Activated B cell treated with CpG ODN at 0.5 μM for 24 hours (primary cell): Measurements from ENCODE around the gene CCDC70. TPM values are rescaled to one million over a fixed set of nuclear protein-coding genes. Genes with fewer than 3 reads are reported as not detected.
"Not testable (repeated sequence)": the region's sequence is repeated elsewhere in the genome, so short reads cannot be mapped to it uniquely, and the experiment has no call there.

ENCODE experiments used
- ATAC-seq: fragments of 200-7000 bp; cut with Tn5 transposase; one replicate; pipeline ENCODE4 v1.10.0; 2021; ENCODE audit warnings: low read depth, mild to moderate bottlenecking, moderate library complexity
- CTCF ChIA-PET: fragments of 350-600 bp; sonication (Branson Sonifier 250); formaldehyde crosslinking; loops from one replicate; lab custom pipeline; 2021; ENCODE audit warnings: antibody characterized with exemption; lab: Charles Lee
- POLR2A ChIA-PET: fragments of 350-600 bp; sonication (Branson Sonifier 250); formaldehyde crosslinking; loops from one replicate; lab custom pipeline; 2021; ENCODE audit warnings: antibody characterized with exemption; lab: Charles Lee
- DNase-seq: peaks from one replicate; pipeline ENCODE4 v3.0.0; 2022
- H3K27ac Mint-ChIP-seq: one replicate; pipeline ENCODE4 v1.8.0; 2020; ENCODE audit warnings: mixed read lengths
- H3K27me3 Mint-ChIP-seq: one replicate; pipeline ENCODE4 v1.8.0; 2021; ENCODE audit warnings: mixed read lengths
- H3K36me3 Mint-ChIP-seq: one replicate; pipeline ENCODE4 v1.8.0; 2021; ENCODE audit warnings: low read depth, mixed read lengths
- H3K4me1 Mint-ChIP-seq: one replicate; pipeline ENCODE4 v1.8.0; 2021; ENCODE audit warnings: mixed read lengths
- H3K4me3 Mint-ChIP-seq: one replicate; pipeline ENCODE4 v1.8.0; 2020; ENCODE audit warnings: mild to moderate bottlenecking, mixed read lengths
- H3K9me3 Mint-ChIP-seq: one replicate; pipeline ENCODE4 v1.8.0; 2020; ENCODE audit warnings: mixed read lengths
- CTCF ChIP-seq: fragments of 200-600 bp; IDR thresholded peaks from one replicate; pipeline ENCODE4 v1.8.0; 2022; ENCODE audit warnings: antibody characterized with exemption, mild to moderate bottlenecking
- intact Hi-C: fragments of 100-400 bp; cut with micrococcal nuclease; formaldehyde crosslinking; loops from one replicate; pipeline ENCODE4 v1.15.1; 2024
- total RNA-seq: library from RNA; stranded (reverse); gene quantifications from 2 replicates; pipeline ENCODE4 v1.2.3, GENCODE V29; 2022

Gene CCDC70
- total RNA-seq, 1 donor from 2014 or later, result not detected

GRCh38 chr13:51823863-51824262 is 37.9 kb upstream of the CCDC70 start:
- Mint-ChIP-seq H3K36me3 (no peaks in the 10 kb centered on the region), H3K4me1 (peaks cover 81% of the 10 kb centered on the region), H3K4me3 (no peak overlapping the region), H3K27me3 (peaks cover 5% of the 10 kb centered on the region), H3K9me3 (no peaks in the 10 kb centered on the region), H3K27ac (no peak overlapping the region)
- no peak for DNase-seq
- intact Hi-C loops, result no loop called here
- TF ChIP-seq CTCF, result no peak
- ChIA-PET CTCF (no interaction called here), POLR2A (no interaction called here)
- ATAC-seq, result no peak

GRCh38 chr13:51824712-51825111 is 37.1 kb upstream of the CCDC70 start:
- H3K36me3 Mint-ChIP-seq, H3K27me3 Mint-ChIP-seq, H3K27ac Mint-ChIP-seq, intact Hi-C loops, POLR2A ChIA-PET, ATAC-seq, DNase-seq, H3K4me3 Mint-ChIP-seq, H3K9me3 Mint-ChIP-seq: not testable (repeated sequence)
- H3K4me1 Mint-ChIP-seq, result peaks cover 81% of the 10 kb centered on the region
- CTCF ChIA-PET, result interaction anchor here (5.2 kb wide), 1 partner anchor 9 kb away, joined by 28 read pairs; no protein-coding TSS in a partner anchor

GRCh38 chr13:51825165-51825592 is 36.6 kb upstream of the CCDC70 start:
- ATAC-seq (no peak), DNase-seq (no peak)
- CTCF ChIA-PET, result interaction anchor here (5.2 kb wide), 1 partner anchor 10 kb away, joined by 28 read pairs; no protein-coding TSS in a partner anchor
- H3K36me3 Mint-ChIP-seq, result no peaks in the 10 kb centered on the region
- intact Hi-C loops, result no loop called here
- H3K27ac Mint-ChIP-seq, result no peak overlapping the region
- H3K9me3 Mint-ChIP-seq, result no peaks in the 10 kb centered on the region
- no peak for TF ChIP-seq CTCF
- peak overlapping the region; percentile 15 for H3K4me3 Mint-ChIP-seq
- peaks cover 5% of the 10 kb centered on the region for H3K27me3 Mint-ChIP-seq
- POLR2A ChIA-PET, result no interaction called here
- peaks cover 79% of the 10 kb centered on the region for H3K4me1 Mint-ChIP-seq

GRCh38 chr13:51825681-51826254 is 36.0 kb upstream of the CCDC70 start:
- POLR2A ChIA-PET, result no interaction called here
- H3K4me1 Mint-ChIP-seq, result peaks cover 73% of the 10 kb centered on the region
- ATAC-seq, result no peak
- H3K27ac Mint-ChIP-seq, result no peak overlapping the region
- CTCF ChIA-PET, result interaction anchor here (5.2 kb wide), 1 partner anchor 10 kb away, joined by 28 read pairs; no protein-coding TSS in a partner anchor
- no peak for DNase-seq
- no peak overlapping the region for H3K4me3 Mint-ChIP-seq
- no peaks in the 10 kb centered on the region for H3K9me3 Mint-ChIP-seq
- no peak for TF ChIP-seq CTCF
- intact Hi-C loops, result no loop called here
- peaks cover 5% of the 10 kb centered on the region for H3K27me3 Mint-ChIP-seq
- no peaks in the 10 kb centered on the region for H3K36me3 Mint-ChIP-seq

- Mint-ChIP-seq H3K4me1 (peaks cover 67% of the 10 kb centered on the region), H3K27ac (no peak overlapping the region), H3K36me3 (no peaks in the 10 kb centered on the region), H3K9me3 (no peaks in the 10 kb centered on the region), H3K4me3 (no peak overlapping the region), H3K27me3 (peaks cover 5% of the 10 kb centered on the region)
- CTCF ChIA-PET, result interaction anchor here (5.2 kb wide), 1 partner anchor 11 kb away, joined by 28 read pairs; no protein-coding TSS in a partner anchor
- no peak for ATAC-seq
- POLR2A ChIA-PET, result no interaction called here
- DNase-seq, result no peak
- intact Hi-C loops, result no loop called here
- TF ChIP-seq CTCF, result no peak
Observed at GRCh38 chr13:51826606-51827005, 35.2 kb upstream of the CCDC70 start.
